GM12878 (cell line): ENCODE results near the gene NGB. TPM values are rescaled to one million over a fixed set of nuclear protein-coding genes. Genes with fewer than 3 reads are reported as not detected.

Experiments used
- ATAC-seq: fragments of 200-7000 bp; cut with Tn5 transposase; 3 replicates; pipeline ENCODE4 v1.9.1; 2020; ENCODE audit warnings: mild to moderate bottlenecking, moderate library complexity
- BruUV-seq: library from RNA; stranded (reverse); fragments of 400-500 nt; replicated peaks from 2 replicates; lab custom pipeline; 2021; lab: Mats Ljungman, UMichigan
- CTCF ChIA-PET: fragments of 300-600 bp; sonication (Branson Sonifier 250); formaldehyde crosslinking; extraction: SDS; loops from one replicate; lab custom pipeline; 2021; ENCODE audit warnings: inconsistent platforms; lab: Yijun Ruan, JAX
- POLR2A ChIA-PET: fragments of 350-600 bp; formaldehyde crosslinking; extraction: SDS; loops from one replicate; lab custom pipeline; 2021; ENCODE audit warnings: inconsistent platforms; lab: Charles Lee
- RAD21 ChIA-PET: fragments of 300-600 bp; sonication (Branson Sonifier 250); formaldehyde crosslinking; loops from one replicate; lab custom pipeline; 2023; ENCODE audit warnings: antibody characterized with exemption; ENCODE audit not compliant: unreplicated experiment; lab: Charles Lee
- SMC1A ChIA-PET: fragments of 300-600 bp; sonication (Branson Sonifier 250); formaldehyde crosslinking; loops from one replicate; lab custom pipeline; 2023; ENCODE audit not compliant: unreplicated experiment, uncharacterized antibody; lab: Charles Lee
- DNase-seq: peaks from one replicate; pipeline ENCODE4 v3.0.0-alpha.2; 2011; ENCODE audit warnings: low read depth, low spot score
- FAIRE-seq: peaks from 3 replicates; lab custom pipeline; 2011; peaks lifted over from hg19 to GRCh38; lab: Jason Lieb, UNC
- H2AFZ ChIP-seq: 2 replicates; pipeline ENCODE4 v1.6.0; 2011; ENCODE audit warnings: low read depth, low read length, control low read depth; ENCODE audit not compliant: control insufficient read depth
- H3K27ac ChIP-seq: 2 replicates; pipeline ENCODE4 v1.5.1; 2011; ENCODE audit warnings: control low read depth; ENCODE audit not compliant: control insufficient read depth, insufficient read depth
- H3K27me3 ChIP-seq, 2 experiments: replicated peaks in 1 of 2; 2 replicates each; pipeline versions ENCODE4 v1.6.0 to v1.6.1; 2011; ENCODE audit warnings: low read length in 1 of 2; ENCODE audit not compliant: control insufficient read depth in 2 of 2, insufficient read depth in 2 of 2
- H3K36me3 ChIP-seq, 2 experiments: 2 replicates each; pipeline ENCODE4 v1.5.1; 2011; ENCODE audit warnings: low read length in 1 of 2; ENCODE audit not compliant: control insufficient read depth in 2 of 2, insufficient read depth in 2 of 2
- H3K4me1 ChIP-seq: 2 replicates; pipeline ENCODE4 v1.6.1; 2011; ENCODE audit warnings: mild to moderate bottlenecking, low read length, moderate library complexity, mixed read lengths; ENCODE audit not compliant: control insufficient read depth, insufficient read depth
- H3K4me2 ChIP-seq: 2 replicates; pipeline ENCODE4 v1.6.0; 2011; ENCODE audit warnings: control low read depth; ENCODE audit not compliant: control insufficient read depth, insufficient read depth
- H3K4me3 ChIP-seq: fragments of 200-600 bp; sonication (generic); 2 replicates; pipeline ENCODE4 v1.5.1; 2016
- H3K79me2 ChIP-seq: 2 replicates; pipeline ENCODE4 v1.6.0; 2011; ENCODE audit warnings: low read length; ENCODE audit not compliant: control insufficient read depth, insufficient read depth
- H3K9ac ChIP-seq: 2 replicates; pipeline ENCODE4 v1.8.0; 2011; ENCODE audit warnings: low read length, control low read depth, mixed read lengths; ENCODE audit not compliant: control insufficient read depth, insufficient read depth
- H3K9me3 ChIP-seq: replicated peaks from 3 replicates; pipeline ENCODE4 v1.5.1; 2011; ENCODE audit warnings: mild to moderate bottlenecking, low read length; ENCODE audit not compliant: control insufficient read depth, insufficient read depth
- H4K20me1 ChIP-seq: 2 replicates; pipeline ENCODE4 v1.6.0; 2011; ENCODE audit not compliant: control insufficient read depth, insufficient read depth
- ATF2 ChIP-seq: IDR thresholded peaks from 2 replicates; pipeline ENCODE4 v1.6.1; 2012; ENCODE audit warnings: low read length, inconsistent platforms
- BCL11A ChIP-seq: IDR thresholded peaks from 2 replicates; pipeline ENCODE4 v1.6.1; 2011; ENCODE audit warnings: low read depth, low read length
- DPF2 ChIP-seq: fragments of 450-650 bp; IDR thresholded peaks from 2 replicates; pipeline ENCODE4 v1.6.1; 2017; ENCODE audit warnings: mild to moderate bottlenecking
- E2F8 ChIP-seq: fragments of 450-650 bp; IDR thresholded peaks from 2 replicates; pipeline ENCODE4 v1.6.1; 2018; ENCODE audit warnings: mild to moderate bottlenecking, low read depth, moderate library complexity; ENCODE audit not compliant: partially characterized antibody
- EED ChIP-seq: sonication (generic); IDR thresholded peaks from 2 replicates; pipeline ENCODE4 v1.6.1; 2016; ENCODE audit warnings: antibody characterized with exemption, low read depth
- EGR1 ChIP-seq, 2 experiments: IDR thresholded peaks; 1 replicate in 1 of 2; 2 replicates in 1 of 2; pipeline ENCODE4 v1.6.1; 2011 to 2012; ENCODE audit warnings: low read depth in 2 of 2, low read length in 2 of 2, borderline replicate concordance in 1 of 2, mild to moderate bottlenecking in 1 of 2, moderate library complexity in 1 of 2
- IRF3 ChIP-seq: fragments of 450-650 bp; IDR thresholded peaks from 2 replicates; pipeline ENCODE4 v1.6.1; 2014; ENCODE audit warnings: mild to moderate bottlenecking
- JUND ChIP-seq: IDR thresholded peaks from 2 replicates; pipeline ENCODE4 v1.6.1; 2012; ENCODE audit warnings: low read depth, mild to moderate bottlenecking, low read length, improper control_type of control experiment, moderate library complexity
- NFIC ChIP-seq: IDR thresholded peaks from 2 replicates; pipeline ENCODE4 v1.6.1; 2012; ENCODE audit warnings: low read depth, mild to moderate bottlenecking, inconsistent platforms, low read length, moderate library complexity
- POLR2A ChIP-seq: IDR thresholded peaks from 2 replicates; pipeline ENCODE4 v1.6.1; 2011; ENCODE audit warnings: low read depth, mild to moderate bottlenecking, low read length
- WGBS: methylation state at CpG from one replicate; pipeline ENCODE4 v1.1.6; 2016; ENCODE audit warnings: low lambda C conversion rate; ENCODE audit not compliant: insufficient replicate concordance, insufficient coverage; ENCODE audit errors: missing lambda C conversion rate; 5-methylcytosine and 5-hydroxymethylcytosine counted together
- in situ Hi-C: fragments of 300-500 bp; cut with MboI; formaldehyde crosslinking; loops from 9 replicates; pipeline ENCODE4 v1.14.3; 2018; ENCODE audit warnings: mixed read lengths
- intact Hi-C: fragments of 100-400 bp; cut with micrococcal nuclease; formaldehyde crosslinking; loops from one replicate; pipeline ENCODE4 v1.14.2; 2022; ENCODE audit not compliant: unreplicated experiment
- polyA plus RNA-seq, 11 experiments: library from polyadenylated mRNA; depleted of rRNA in 4 of 11; unstranded in 6 of 11; stranded (reverse) in 5 of 11; fragments of >200 nt; fragmentation: Nextera tagmentation in 4 of 11; fragmentation: Illumina TruSeq in 1 of 11; extraction: Ambion mirVana in 4 of 11; extraction: Trizol in 1 of 11; gene quantifications; 1 replicate in 1 of 11; 2 replicates in 10 of 11; pipeline versions ENCODE4 v1.2.1 to v1.2.3, GENCODE V29; 2011 to 2016; ENCODE audit warnings: inconsistent platforms in 2 of 11, missing spikeins in 2 of 11, low read depth in 1 of 11
- total RNA-seq, 4 experiments: library from RNA; depleted of rRNA in 3 of 4; stranded (reverse); fragments of >200 nt in 3 of 4; fragmentation: Illumina TruSeq in 1 of 4; extraction: Trizol in 1 of 4; gene quantifications; 2 replicates each; pipeline versions ENCODE4 v1.2.1 to v1.2.3, GENCODE V29; 2013 to 2021

The NGB gene
- total and polyA plus RNA-seq, 10 of the 15 experiments (the other 5 are each of a cell fraction or from before 2014, with no cell fraction given) = 0.19 TPM; not detected in 9

- TF ChIP-seq IRF3 = no peak
- H3K9me3 ChIP-seq = no peaks in the 10 kb centered on the region
Measured at GRCh38 chr14:77305696-77306095, 34.7 kb upstream of the NGB start.

GRCh38 chr14:77303417-77304156, 32.6 kb upstream of the NGB start:
- Histone ChIP-seq H2AFZ (no peak overlapping the region), H4K20me1 (no peaks in the 10 kb centered on the region), H3K4me1 (no peaks in the 10 kb centered on the region), H3K9ac (no peak overlapping the region), H3K4me3 (no peak overlapping the region), H3K27me3 (no peaks in the 10 kb centered on the region), H3K36me3 (no peaks in the 10 kb centered on the region; a peak in 1 of 4 replicates), H3K9me3 (no peaks in the 10 kb centered on the region), H3K4me2 (no peak overlapping the region), H3K27ac (no peak overlapping the region), H3K79me2 (no peaks in the 10 kb centered on the region)
- RAD21 ChIA-PET = interaction anchor here (0.6 to 5.3 kb wide), 5 partner anchors 12 to 251 kb away, joined by 3 to 43 read pairs (median 5); partner anchors contain the start of gene GSTZ1
- POLR2A ChIA-PET = interaction anchor here (0.5 kb wide), 1 partner anchor 320 kb away, joined by 6 read pairs; no protein-coding TSS in a partner anchor
- 42% methylated on average over 4 of the region's 4 CpGs for WGBS
- FAIRE-seq (no peak), ATAC-seq (peak; percentile 54; the same call in 2 of the 3 replicates), DNase-seq (no peak)
- in situ Hi-C loops = no loop called here
- SMC1A ChIA-PET = interaction anchor here (1.3 to 3.2 kb wide), 4 partner anchors 10 to 248 kb away, joined by 4 to 22 read pairs (median 4); no protein-coding TSS in a partner anchor
- intact Hi-C loops = no loop called here
- CTCF ChIA-PET = interaction anchor here (0.9 to 8.6 kb wide), 8 partner anchors 10 to 250 kb away, joined by 3 to 158 read pairs (median 4); no protein-coding TSS in a partner anchor
- BruUV-seq = no TSS peak
- no peak for TF ChIP-seq BCL11A
- TF ChIP-seq EED = no peak
- TF ChIP-seq EGR1 (IDR thresholded peaks at IDR 0.05; ENCODE audit: borderline replicate concordance in 1 of 2, low read depth in 2 of 2, low read length in 2 of 2) = no peak
- no peak for TF ChIP-seq JUND
- TF ChIP-seq ATF2 = peak; percentile 36; the same call in 1 of the 2 replicates
- no peak for TF ChIP-seq E2F8
- TF ChIP-seq DPF2 = no peak
- TF ChIP-seq NFIC = peak; percentile 3; the same call in 1 of the 2 replicates
- TF ChIP-seq POLR2A = no peak

More at GRCh38 chr14:77305696-77306095, 34.7 kb upstream of the NGB start:
- H3K79me2 ChIP-seq = no peaks in the 10 kb centered on the region
- intact Hi-C loops (no loop called here), in situ Hi-C loops (no loop called here)
- WGBS = 89% methylated on average over 4 of the region's 4 CpGs
- no peak overlapping the region for H3K4me2 ChIP-seq
- no peaks in the 10 kb centered on the region for H3K4me1 ChIP-seq
- FAIRE-seq = no peak
- RAD21 ChIA-PET = interaction anchor here (5.3 kb wide), 1 partner anchor 10 kb away, joined by 43 read pairs; no protein-coding TSS in a partner anchor
- POLR2A ChIA-PET = no interaction called here
- no peak overlapping the region for H3K27ac ChIP-seq
- no peaks in the 10 kb centered on the region; a peak in 1 of 4 replicates for H3K36me3 ChIP-seq
- CTCF ChIA-PET = interaction anchor here (3.4 to 8.6 kb wide), 2 partner anchors 8 to 154 kb away, joined by 13 to 158 read pairs; no protein-coding TSS in a partner anchor
- BruUV-seq = no TSS peak
- no peak overlapping the region for H3K9ac ChIP-seq
- SMC1A ChIA-PET = interaction anchor here (3.2 kb wide), 1 partner anchor 10 kb away, joined by 22 read pairs; no protein-coding TSS in a partner anchor
- ATAC-seq = no peak
- H2AFZ ChIP-seq = no peak overlapping the region
- no peak for DNase-seq
- H3K4me3 ChIP-seq = no peak overlapping the region
- no peaks in the 10 kb centered on the region for H3K27me3 ChIP-seq
- H4K20me1 ChIP-seq = no peaks in the 10 kb centered on the region
